Gastroesophageal sphincter (tissue), 3 donors: ENCODE data around the gene EPHB2.

ENCODE experiments used
- EP300 ChIP-seq: sonication (generic); formaldehyde crosslinking; IDR thresholded peaks from one replicate; pipeline ENCODE4 v1.6.1; 2017; ENCODE audit warnings: antibody characterized with exemption, mild to moderate bottlenecking
- POLR2AphosphoS5 ChIP-seq: sonication (generic); formaldehyde crosslinking; IDR thresholded peaks from one replicate; pipeline ENCODE4 v1.6.1; 2017; ENCODE audit warnings: antibody characterized with exemption
- TF ChIP-seq, protein P1 (sequence below), 4 experiments: fragments of 200-600 bp in 2 of 4; fragments of 450-650 bp in 2 of 4; sonication (generic) in 1 of 4; IDR thresholded peaks; one replicate each; pipeline ENCODE4 v1.5.1; 2017 to 2019; ENCODE audit warnings: antibody characterized with exemption in 4 of 4, mild to moderate bottlenecking in 2 of 4, moderate library complexity in 2 of 4

GRCh38 chr1:22844621-22845020 is 134.0 kb downstream of the EPHB2 start:
- TF ChIP-seq, protein P1, sequence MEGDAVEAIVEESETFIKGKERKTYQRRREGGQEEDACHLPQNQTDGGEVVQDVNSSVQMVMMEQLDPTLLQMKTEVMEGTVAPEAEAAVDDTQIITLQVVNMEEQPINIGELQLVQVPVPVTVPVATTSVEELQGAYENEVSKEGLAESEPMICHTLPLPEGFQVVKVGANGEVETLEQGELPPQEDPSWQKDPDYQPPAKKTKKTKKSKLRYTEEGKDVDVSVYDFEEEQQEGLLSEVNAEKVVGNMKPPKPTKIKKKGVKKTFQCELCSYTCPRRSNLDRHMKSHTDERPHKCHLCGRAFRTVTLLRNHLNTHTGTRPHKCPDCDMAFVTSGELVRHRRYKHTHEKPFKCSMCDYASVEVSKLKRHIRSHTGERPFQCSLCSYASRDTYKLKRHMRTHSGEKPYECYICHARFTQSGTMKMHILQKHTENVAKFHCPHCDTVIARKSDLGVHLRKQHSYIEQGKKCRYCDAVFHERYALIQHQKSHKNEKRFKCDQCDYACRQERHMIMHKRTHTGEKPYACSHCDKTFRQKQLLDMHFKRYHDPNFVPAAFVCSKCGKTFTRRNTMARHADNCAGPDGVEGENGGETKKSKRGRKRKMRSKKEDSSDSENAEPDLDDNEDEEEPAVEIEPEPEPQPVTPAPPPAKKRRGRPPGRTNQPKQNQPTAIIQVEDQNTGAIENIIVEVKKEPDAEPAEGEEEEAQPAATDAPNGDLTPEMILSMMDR (IDR thresholded peaks at IDR 0.05), result no peak
- TF ChIP-seq EP300, result no peak
- TF ChIP-seq POLR2AphosphoS5, result no peak
